Measurements from ENCODE around the gene AKR7A2. TPM values are rescaled to one million over a fixed set of nuclear protein-coding genes. Genes with fewer than 3 reads are reported as not detected.
A peak's percentile ranks its signal among the peaks of the same experiment; 100 is the strongest.

The AKR7A2 gene
- 52.7 and 66.1 TPM in 2 replicates for total RNA-seq (2014; rRNA removed; shearing (Covaris generic))

DNA sequence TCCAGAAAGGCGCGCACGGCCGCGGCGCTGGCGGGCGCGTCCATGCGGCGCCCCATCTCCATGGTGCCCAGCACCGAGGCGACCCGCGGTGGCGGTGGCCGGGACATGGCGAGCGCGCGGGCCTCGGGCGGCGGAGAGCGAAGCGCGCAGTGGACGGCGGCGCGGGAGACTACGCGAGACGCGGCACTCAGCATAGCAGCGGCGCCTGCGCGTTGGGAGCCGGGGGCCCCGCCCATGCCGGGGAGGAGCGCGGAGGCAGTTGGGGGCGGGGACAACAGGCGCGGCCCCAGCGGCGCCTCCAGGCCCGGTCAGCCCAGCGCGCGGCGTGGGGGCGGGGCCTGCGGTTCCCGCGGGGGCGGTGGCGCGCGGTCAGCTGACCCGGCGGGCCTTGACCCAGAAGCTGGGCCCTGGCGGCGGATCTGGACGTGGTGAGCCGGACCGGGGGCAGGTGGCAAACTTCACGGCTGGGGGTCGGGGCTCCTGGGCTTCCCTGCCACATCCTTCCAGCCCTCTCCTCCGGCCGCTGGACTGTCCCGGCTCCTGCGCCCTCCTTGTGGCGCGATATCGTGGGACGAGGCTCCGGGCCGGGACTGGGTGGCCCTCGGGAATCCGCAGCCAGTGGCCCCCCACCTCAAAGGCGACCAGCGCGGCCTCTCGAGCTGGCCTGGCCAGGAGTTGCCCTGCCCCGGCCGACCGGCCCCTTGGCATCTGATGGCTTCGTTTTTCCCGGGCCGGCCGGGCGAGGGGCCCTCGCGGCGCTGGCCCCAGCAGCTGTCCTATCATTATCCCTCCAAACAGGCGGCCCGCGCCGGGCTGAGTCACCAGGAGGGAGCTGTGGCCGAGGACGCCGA is at the start of gene AKR7A2, which contains the start of gene SLC66A1:
AKR7A2 (minus strand) TSS at position 214 of the 851 bp plus-strand sequence; CDS start at position 194, 20 bp downstream.
SLC66A1 (plus strand) TSS at position 396 of the 851 bp plus-strand sequence. CDS start 5,352 bp downstream, outside the sequence.
- DNase-seq (ENCODE audit: low read depth), result peak; percentile 96

DNA sequence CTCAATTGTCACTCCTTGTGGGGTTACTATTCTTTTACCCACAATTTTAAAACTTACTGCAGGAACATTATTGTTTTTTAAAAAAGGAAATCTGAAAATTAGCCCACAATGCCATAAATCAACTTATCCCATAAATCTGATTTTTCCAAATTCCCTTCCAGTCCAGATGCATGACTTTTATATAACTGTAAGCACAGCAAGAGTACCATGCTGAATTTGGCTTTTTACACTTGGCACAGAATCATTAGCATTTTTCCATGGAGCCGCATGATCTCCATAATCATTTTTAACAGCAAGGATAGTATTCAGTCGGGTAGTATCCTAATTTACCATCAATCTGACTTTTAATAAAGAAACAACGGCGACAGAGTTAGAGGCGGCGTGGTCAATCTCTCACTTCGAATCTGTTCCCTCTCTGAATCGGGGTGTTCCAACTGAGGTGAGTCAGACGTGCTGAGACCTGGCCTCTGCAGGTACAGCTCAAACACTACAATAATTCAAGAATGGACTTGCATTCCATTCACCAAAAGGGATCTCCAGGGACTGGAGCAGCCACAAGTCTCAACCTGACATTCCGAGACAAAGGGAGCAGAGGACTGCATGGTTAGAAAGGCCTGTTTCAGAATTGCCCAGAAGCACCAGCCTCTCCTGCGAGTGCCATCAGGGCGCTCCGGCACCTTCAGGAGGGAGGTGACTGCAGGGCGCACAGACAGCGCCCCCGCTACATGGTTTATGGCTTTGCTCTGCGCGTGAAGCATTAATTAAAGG is 49.1 kb upstream of the AKR7A2 start:
- DNase-seq (ENCODE audit: low read depth), result no peak

DNA sequence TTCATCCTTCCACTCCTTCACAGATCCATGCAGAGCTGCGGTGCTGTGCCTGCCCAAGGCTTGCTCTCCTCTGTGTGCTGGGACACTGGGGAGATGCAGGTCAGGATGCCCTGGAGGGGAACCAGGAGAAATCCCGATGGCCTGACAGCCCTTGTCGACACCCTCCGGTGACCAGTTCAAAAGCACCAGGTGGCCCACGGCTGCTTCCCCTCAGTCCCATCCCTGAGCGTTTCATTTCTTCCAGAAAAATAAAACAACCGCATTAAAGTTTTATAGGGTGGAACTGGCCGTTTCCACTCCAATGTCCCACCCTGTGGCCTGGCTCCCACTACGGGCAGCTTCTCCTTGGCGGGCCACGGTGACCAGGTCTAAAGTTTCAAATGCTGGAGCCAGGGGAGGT is 48.5 kb upstream of the AKR7A2 start:
- DNase-seq (ENCODE audit: low read depth), result no peak

- no peak for DNase-seq (ENCODE audit: low read depth)
Measured at GRCh38 chr1:19360016-19360415, 48.1 kb upstream of the AKR7A2 start.

DNA sequence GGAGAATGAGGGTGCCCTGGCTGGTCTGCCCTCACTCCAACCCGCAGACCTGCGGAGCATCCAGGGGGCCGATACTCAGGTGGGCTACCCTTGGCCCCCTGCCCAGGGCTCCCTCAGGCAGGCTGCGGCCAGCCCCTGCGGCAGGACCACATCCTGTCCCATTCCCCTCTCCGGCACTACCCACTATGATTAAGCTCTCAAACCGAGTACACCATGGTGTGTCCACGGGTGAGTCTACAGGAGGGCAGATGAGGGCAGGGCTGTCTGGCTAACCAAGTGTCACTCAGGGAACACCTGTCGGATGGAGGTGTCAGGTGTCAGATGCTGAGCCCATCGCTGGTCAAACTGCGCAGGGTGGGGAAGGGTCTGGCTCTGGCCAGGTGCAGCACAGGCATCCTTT is 47.4 kb upstream of the AKR7A2 start:
- no peak for DNase-seq (ENCODE audit: low read depth)

- DNase-seq (ENCODE audit: low read depth), result no peak
Measured at GRCh38 chr1:19358710-19359109, 46.8 kb upstream of the AKR7A2 start.

GRCh38 chr1:19357299-19357986 is 45.5 kb upstream of the AKR7A2 start:
- DNase-seq (ENCODE audit: low read depth), result no peak

DNA sequence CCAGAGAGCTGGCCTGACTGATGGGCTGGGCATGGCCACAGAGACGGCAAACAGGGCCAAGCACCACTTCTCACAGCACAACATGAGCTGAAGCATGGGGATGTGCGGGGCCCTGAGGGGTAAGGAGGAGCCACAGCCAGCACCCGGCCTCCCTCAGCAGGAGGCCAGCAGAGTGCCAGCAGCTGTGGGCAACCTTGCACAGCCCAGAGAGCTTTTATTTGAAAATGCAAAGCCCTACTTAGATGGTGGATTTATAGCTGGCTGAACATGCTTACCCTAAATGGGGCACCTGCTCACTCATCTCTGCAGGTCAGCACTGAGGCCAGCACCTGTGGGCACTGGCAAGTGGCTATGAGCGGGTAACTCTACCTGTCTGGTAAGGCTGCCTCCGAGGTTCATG is 44.3 kb upstream of the AKR7A2 start:
- no peak for DNase-seq (ENCODE audit: low read depth)

DNA sequence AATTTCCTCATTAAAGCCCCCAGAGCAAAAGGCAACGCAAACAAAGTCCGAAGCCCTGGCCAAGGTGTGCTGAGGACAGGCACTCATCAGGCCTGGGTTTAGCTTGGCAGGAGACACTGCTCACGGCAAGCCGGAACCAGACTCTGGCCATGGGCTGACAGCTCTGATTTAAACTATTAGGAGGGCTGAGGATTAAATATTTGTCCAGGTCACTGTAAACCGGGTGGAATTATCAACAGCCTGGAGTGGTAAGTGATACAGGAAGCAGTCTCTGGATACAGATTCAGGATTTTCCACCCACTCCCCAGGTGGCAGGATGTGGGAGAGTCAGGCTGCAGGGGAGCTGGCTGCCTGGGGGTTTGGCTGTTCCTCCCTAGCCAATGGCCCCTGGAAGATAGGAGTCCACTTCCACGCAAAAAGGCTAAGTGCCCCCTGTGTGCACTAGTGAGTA is 42.6 kb upstream of the AKR7A2 start:
- no peak for DNase-seq (ENCODE audit: low read depth)

GRCh38 chr1:19353596-19353995 is 41.7 kb upstream of the AKR7A2 start:
- DNase-seq (ENCODE audit: low read depth), result no peak

DNA sequence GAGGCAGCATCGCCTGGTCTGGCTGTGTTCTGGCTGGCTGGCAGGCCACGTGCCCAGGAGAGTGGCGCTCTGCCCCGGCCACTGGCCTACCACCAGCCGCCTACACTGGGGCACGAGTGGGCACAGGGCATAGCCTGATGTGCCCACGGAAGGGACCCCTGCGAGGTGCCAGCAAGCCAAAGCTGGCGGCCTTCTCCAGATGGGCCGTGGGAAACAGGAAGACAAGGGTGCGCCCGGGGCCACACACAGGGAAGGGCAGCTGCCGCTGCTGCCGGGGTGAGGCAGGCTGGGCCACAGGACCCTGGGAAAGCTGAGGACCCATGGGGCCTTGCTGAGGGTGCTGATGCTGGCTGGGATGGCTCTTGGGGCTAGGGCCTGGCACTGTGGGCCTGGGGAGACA is 40.9 kb upstream of the AKR7A2 start:
- no peak for DNase-seq (ENCODE audit: low read depth)

DNA sequence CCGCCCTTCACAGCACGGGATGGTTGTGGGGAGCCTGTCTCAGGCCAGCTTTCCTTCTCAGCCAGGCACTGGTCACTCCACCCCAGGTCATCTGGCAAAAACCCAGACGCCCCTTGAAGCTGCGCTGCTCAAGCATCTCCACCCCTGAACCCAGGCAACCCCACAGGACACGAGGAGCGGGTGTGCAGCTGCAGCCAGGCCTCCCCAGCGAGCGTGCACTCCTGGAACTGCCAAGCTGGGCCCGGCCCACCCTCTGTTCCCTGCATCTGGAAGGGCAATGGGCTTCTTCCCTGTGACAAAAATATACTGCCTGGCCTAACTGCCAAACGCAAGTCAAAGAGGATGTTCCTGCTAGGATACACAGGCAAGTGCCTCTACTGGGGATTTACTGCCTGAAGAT is 39.9 kb upstream of the AKR7A2 start:
- no peak for DNase-seq (ENCODE audit: low read depth)

DNA sequence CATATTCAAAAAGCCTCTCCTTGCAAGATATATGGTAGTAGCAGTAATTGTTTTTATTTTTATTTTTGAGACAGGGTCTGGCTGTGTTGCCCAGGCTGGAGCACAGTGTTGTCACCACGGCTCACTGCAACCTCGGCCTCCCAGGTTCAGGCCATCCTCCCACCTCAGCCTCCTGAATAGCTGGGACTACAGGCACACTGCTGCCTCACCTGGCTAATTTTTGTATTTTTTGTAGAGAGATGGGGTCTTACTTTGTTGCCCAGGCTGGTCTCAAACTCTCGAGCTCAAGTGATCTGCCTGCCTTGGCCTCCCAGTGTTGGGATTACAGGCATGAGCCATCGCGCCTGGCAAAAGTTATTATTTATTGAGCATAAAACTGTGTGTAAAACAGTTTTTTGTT is 38.6 kb upstream of the AKR7A2 start:
- DNase-seq (ENCODE audit: low read depth), result no peak

- DNase-seq (ENCODE audit: low read depth), result no peak
Measured at GRCh38 chr1:19349999-19350398, 38.1 kb upstream of the AKR7A2 start.

DNA sequence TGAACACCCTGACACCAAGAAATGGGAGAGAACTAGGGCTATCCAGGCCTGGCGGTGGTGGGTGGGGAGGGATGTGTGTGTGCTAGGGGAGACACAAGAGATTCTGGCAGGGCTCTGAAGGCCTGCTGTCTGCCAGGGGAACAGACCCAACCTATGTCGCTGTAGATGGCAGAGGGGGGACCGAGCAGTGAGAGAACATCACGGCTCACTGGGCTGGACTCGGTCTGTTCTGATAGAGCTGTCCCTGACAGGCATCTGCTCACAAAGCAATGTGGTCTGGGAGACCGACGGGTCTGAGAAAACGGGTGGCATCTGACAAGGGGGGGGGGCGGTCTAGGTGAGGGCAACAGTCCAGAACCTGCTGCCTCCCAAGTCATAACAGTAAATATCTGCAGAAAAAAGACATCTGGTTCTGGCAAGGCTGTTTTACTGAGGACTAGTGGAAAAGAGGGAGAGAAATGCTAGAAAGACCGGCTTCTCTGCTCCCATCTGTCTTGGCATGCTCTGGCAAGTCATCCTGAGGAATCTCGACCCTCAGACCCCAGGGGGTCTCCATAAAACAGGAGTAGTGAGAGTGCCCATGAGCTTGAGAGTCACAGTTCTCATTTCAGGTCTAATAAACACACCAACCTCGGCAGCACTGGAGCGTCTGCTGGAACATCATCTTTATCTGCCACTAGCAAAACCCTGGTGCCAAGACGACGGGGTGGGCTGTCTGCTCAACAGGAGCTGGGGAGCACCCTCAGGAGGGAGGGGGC is 36.7 kb upstream of the AKR7A2 start:
- no peak for DNase-seq (ENCODE audit: low read depth)

DNA sequence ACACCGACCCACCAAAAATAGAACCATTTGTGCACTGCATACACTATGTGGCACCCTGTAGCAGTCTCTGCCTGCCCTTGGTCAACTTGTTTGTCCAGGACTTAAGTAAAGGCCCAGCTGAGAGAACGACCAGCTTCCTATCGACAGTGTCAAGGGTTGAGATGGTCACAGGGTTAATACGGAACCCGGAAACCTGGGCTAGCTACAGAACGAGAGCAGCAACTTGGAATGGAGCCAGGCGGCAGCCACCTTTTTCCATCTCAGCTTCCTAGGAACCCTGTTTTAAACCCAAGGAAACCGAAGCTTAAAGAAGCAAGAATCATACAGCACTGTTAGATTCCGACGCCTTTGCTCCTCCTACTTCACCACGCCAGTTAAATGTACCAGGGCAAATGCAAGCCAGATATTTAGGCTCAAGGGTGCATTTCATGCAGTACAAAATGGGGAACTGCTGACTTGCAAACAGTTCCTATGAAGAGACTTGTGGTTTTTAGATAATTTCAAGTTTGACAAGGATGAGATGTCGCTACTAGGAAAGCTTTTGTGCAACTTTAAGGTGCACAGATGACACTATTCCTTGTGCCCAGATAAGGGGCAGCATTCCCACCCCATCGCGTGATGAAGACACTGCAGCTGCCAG is 35.7 kb upstream of the AKR7A2 start:
- DNase-seq (ENCODE audit: low read depth), result no peak

DNA sequence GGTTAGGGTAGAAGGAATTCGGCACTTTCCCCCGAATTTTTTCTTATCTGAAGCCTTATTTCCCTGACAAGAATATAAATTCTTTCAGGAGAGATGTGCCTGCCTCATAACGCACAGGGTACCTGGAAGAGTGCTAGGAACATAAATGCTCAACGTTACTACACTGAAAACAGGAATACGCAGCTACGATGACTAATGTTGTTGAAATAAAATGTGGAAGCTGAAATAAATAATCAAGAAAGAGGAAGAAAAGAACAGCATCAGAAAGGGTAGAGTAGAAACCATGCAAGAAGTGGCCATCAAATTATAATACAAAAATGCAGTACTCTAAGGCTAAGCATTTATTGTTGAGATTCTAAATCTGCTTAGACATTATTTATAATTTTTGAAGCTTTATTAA is 34.1 kb upstream of the AKR7A2 start:
- no peak for DNase-seq (ENCODE audit: low read depth)

GRCh38 chr1:19345391-19345790 is 33.4 kb upstream of the AKR7A2 start:
- no peak for DNase-seq (ENCODE audit: low read depth)

DNA sequence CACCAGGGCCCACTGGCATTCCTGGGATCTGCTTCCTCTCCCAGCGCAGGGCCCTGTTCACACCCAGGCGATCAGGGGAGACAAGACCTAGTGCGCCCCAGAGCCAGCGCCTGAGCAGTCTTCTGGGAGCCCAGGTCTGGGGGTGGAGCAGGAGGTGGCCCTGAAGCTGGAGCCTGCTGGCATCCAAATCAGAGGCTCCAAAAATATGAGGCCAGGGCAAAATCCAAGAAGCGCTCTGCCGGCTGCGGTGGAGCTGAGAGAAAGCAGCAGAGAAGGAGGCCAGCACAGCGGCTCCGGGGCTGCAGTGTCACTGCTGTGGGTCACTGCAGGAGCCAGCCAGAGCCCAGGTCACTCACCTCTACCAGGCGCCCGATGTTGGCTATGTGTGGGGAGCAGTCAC is 32.9 kb upstream of the AKR7A2 start:
- no peak for DNase-seq (ENCODE audit: low read depth)

GRCh38 chr1:19344372-19344810 is 32.4 kb upstream of the AKR7A2 start:
- DNase-seq (ENCODE audit: low read depth), result peak; percentile 69
